GM12878 (cell line): ENCODE measurements around the gene USP36. TPM values are rescaled to one million over a fixed set of nuclear protein-coding genes. Genes with fewer than 3 reads are reported as not detected.

Experiments
- ATAC-seq: fragments of 200-7000 bp; cut with Tn5 transposase; 3 replicates; pipeline ENCODE4 v1.9.1; 2020; ENCODE audit warnings: mild to moderate bottlenecking, moderate library complexity
- BruUV-seq: library from RNA; stranded (reverse); fragments of 400-500 nt; replicated peaks from 2 replicates; lab custom pipeline; 2021; lab: Mats Ljungman, UMichigan
- CTCF ChIA-PET: fragments of 300-600 bp; sonication (Branson Sonifier 250); formaldehyde crosslinking; extraction: SDS; loops from one replicate; lab custom pipeline; 2021; ENCODE audit warnings: inconsistent platforms; lab: Yijun Ruan, JAX
- POLR2A ChIA-PET: fragments of 350-600 bp; formaldehyde crosslinking; extraction: SDS; loops from one replicate; lab custom pipeline; 2021; ENCODE audit warnings: inconsistent platforms; lab: Charles Lee
- RAD21 ChIA-PET: fragments of 300-600 bp; sonication (Branson Sonifier 250); formaldehyde crosslinking; loops from one replicate; lab custom pipeline; 2023; ENCODE audit warnings: antibody characterized with exemption; ENCODE audit not compliant: unreplicated experiment; lab: Charles Lee
- SMC1A ChIA-PET: fragments of 300-600 bp; sonication (Branson Sonifier 250); formaldehyde crosslinking; loops from one replicate; lab custom pipeline; 2023; ENCODE audit not compliant: unreplicated experiment, uncharacterized antibody; lab: Charles Lee
- DNase-seq: peaks from one replicate; pipeline ENCODE4 v3.0.0-alpha.2; 2011; ENCODE audit warnings: low read depth, low spot score
- FAIRE-seq: peaks from 3 replicates; lab custom pipeline; 2011; peaks lifted over from hg19 to GRCh38; lab: Jason Lieb, UNC
- H2AFZ ChIP-seq: 2 replicates; pipeline ENCODE4 v1.6.0; 2011; ENCODE audit warnings: low read depth, low read length, control low read depth; ENCODE audit not compliant: control insufficient read depth
- H3K27ac ChIP-seq: 2 replicates; pipeline ENCODE4 v1.5.1; 2011; ENCODE audit warnings: control low read depth; ENCODE audit not compliant: control insufficient read depth, insufficient read depth
- H3K27me3 ChIP-seq, 2 experiments: replicated peaks in 1 of 2; 2 replicates each; pipeline versions ENCODE4 v1.6.0 to v1.6.1; 2011; ENCODE audit warnings: low read length in 1 of 2; ENCODE audit not compliant: control insufficient read depth in 2 of 2, insufficient read depth in 2 of 2
- H3K36me3 ChIP-seq, 2 experiments: 2 replicates each; pipeline ENCODE4 v1.5.1; 2011; ENCODE audit warnings: low read length in 1 of 2; ENCODE audit not compliant: control insufficient read depth in 2 of 2, insufficient read depth in 2 of 2
- H3K4me1 ChIP-seq: 2 replicates; pipeline ENCODE4 v1.6.1; 2011; ENCODE audit warnings: mild to moderate bottlenecking, low read length, moderate library complexity, mixed read lengths; ENCODE audit not compliant: control insufficient read depth, insufficient read depth
- H3K4me2 ChIP-seq: 2 replicates; pipeline ENCODE4 v1.6.0; 2011; ENCODE audit warnings: control low read depth; ENCODE audit not compliant: control insufficient read depth, insufficient read depth
- H3K4me3 ChIP-seq: fragments of 200-600 bp; sonication (generic); 2 replicates; pipeline ENCODE4 v1.5.1; 2016
- H3K79me2 ChIP-seq: 2 replicates; pipeline ENCODE4 v1.6.0; 2011; ENCODE audit warnings: low read length; ENCODE audit not compliant: control insufficient read depth, insufficient read depth
- H3K9ac ChIP-seq: 2 replicates; pipeline ENCODE4 v1.8.0; 2011; ENCODE audit warnings: low read length, control low read depth, mixed read lengths; ENCODE audit not compliant: control insufficient read depth, insufficient read depth
- H3K9me3 ChIP-seq: replicated peaks from 3 replicates; pipeline ENCODE4 v1.5.1; 2011; ENCODE audit warnings: mild to moderate bottlenecking, low read length; ENCODE audit not compliant: control insufficient read depth, insufficient read depth
- H4K20me1 ChIP-seq: 2 replicates; pipeline ENCODE4 v1.6.0; 2011; ENCODE audit not compliant: control insufficient read depth, insufficient read depth
- CBX5 ChIP-seq: sonication (generic); IDR thresholded peaks from 2 replicates; pipeline ENCODE4 v1.6.1; 2016; ENCODE audit warnings: low read depth, moderate library complexity, mild to moderate bottlenecking, inconsistent platforms
- DPF2 ChIP-seq: fragments of 450-650 bp; IDR thresholded peaks from 2 replicates; pipeline ENCODE4 v1.6.1; 2017; ENCODE audit warnings: mild to moderate bottlenecking
- FOXK2 ChIP-seq: fragments of 450-650 bp; IDR thresholded peaks from 2 replicates; pipeline ENCODE4 v1.6.1; 2017; ENCODE audit warnings: mild to moderate bottlenecking, moderate library complexity
- MTA2 ChIP-seq: fragments of 450-650 bp; IDR thresholded peaks from 2 replicates; pipeline ENCODE4 v1.6.1; 2016; ENCODE audit warnings: low read depth, mild to moderate bottlenecking, moderate library complexity
- NRF1 ChIP-seq: conservative IDR thresholded peaks from 2 replicates; pipeline ENCODE4 v1.6.1; 2011; ENCODE audit warnings: mild to moderate bottlenecking, low read depth, low read length, improper control_type of control experiment
- POLR2AphosphoS2 ChIP-seq: IDR thresholded peaks from 2 replicates; pipeline ENCODE4 v1.6.1; 2011; ENCODE audit warnings: low read depth, mild to moderate bottlenecking, low read length, improper control_type of control experiment, moderate library complexity
- RB1 ChIP-seq: fragments of 450-650 bp; formaldehyde crosslinking; IDR thresholded peaks from 2 replicates; pipeline ENCODE4 v1.6.1; 2017; ENCODE audit warnings: mild to moderate bottlenecking, borderline replicate concordance
- SMC3 ChIP-seq: IDR thresholded peaks from 2 replicates; pipeline ENCODE4 v1.6.1; 2011; ENCODE audit warnings: low read length, improper control_type of control experiment, borderline replicate concordance
- SUZ12 ChIP-seq: fragments of 200-600 bp; sonication (generic); IDR thresholded peaks from one replicate; pipeline ENCODE4 v1.6.1; 2018; ENCODE audit warnings: antibody characterized with exemption, mild to moderate bottlenecking; ENCODE audit not compliant: unreplicated experiment
- TARDBP ChIP-seq: IDR thresholded peaks from 2 replicates; pipeline ENCODE4 v1.6.1; 2016; ENCODE audit warnings: borderline replicate concordance
- WGBS: methylation state at CpG from one replicate; pipeline ENCODE4 v1.1.6; 2016; ENCODE audit warnings: low lambda C conversion rate; ENCODE audit not compliant: insufficient replicate concordance, insufficient coverage; ENCODE audit errors: missing lambda C conversion rate; 5-methylcytosine and 5-hydroxymethylcytosine counted together
- in situ Hi-C: fragments of 300-500 bp; cut with MboI; formaldehyde crosslinking; loops from 9 replicates; pipeline ENCODE4 v1.14.3; 2018; ENCODE audit warnings: mixed read lengths
- intact Hi-C: fragments of 100-400 bp; cut with micrococcal nuclease; formaldehyde crosslinking; loops from one replicate; pipeline ENCODE4 v1.14.2; 2022; ENCODE audit not compliant: unreplicated experiment
- polyA plus RNA-seq, 11 experiments: library from polyadenylated mRNA; depleted of rRNA in 4 of 11; unstranded in 6 of 11; stranded (reverse) in 5 of 11; fragments of >200 nt; fragmentation: Nextera tagmentation in 4 of 11; fragmentation: Illumina TruSeq in 1 of 11; extraction: Ambion mirVana in 4 of 11; extraction: Trizol in 1 of 11; gene quantifications; 1 replicate in 1 of 11; 2 replicates in 10 of 11; pipeline versions ENCODE4 v1.2.1 to v1.2.3, GENCODE V29; 2011 to 2016; ENCODE audit warnings: inconsistent platforms in 2 of 11, missing spikeins in 2 of 11, low read depth in 1 of 11
- total RNA-seq, 4 experiments: library from RNA; depleted of rRNA in 3 of 4; stranded (reverse); fragments of >200 nt in 3 of 4; fragmentation: Illumina TruSeq in 1 of 4; extraction: Trizol in 1 of 4; gene quantifications; 2 replicates each; pipeline versions ENCODE4 v1.2.1 to v1.2.3, GENCODE V29; 2013 to 2021

The USP36 gene
- total and polyA plus RNA-seq, 10 of the 15 experiments (the other 5 are each of a cell fraction or from before 2014, with no cell fraction given) = 7.2 to 65.7 (median 33.6) TPM

DNA sequence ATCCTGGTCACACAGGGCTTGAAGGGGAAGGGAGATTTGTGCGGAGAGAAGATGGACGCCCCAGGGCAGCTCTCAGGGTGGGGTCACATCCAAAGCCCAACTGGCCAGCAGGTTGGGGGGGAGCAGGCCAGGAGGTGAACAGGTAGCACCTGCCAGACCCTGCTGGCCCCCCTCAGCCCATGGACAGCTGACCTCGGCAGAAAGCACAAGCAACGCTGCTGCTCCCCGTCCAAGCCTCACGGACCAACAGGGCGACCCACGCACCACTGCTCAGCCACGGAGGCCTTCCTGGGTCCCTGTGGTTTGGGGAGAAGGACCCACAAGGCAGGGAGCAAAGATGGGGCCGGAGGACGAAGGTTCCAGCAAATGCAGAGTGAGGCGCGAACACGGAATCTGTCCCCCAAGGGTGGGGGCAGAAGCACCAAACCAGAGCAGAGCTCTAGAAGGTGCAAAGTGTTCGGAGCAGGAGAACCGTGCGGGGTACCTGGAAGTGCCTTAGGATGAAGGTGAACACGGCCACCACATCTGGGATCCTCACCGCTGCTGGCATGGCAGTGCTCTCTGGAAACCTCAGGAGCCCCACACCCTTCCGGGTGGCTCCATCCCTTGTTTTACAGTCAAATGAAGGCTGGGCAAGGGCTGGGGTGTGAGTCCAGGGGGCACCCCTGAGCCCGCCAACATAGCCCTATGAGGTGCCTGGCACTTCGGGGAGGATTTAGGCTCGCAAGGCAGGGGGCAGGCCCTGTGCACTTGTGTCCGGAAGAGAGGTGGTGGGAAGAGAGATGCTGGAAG, 44.5 kb upstream of the USP36 start:
- intact Hi-C loops (no loop called here), in situ Hi-C loops (no loop called here)
- H3K27ac ChIP-seq = no peak overlapping the region
- no peak overlapping the region for H3K4me2 ChIP-seq
- ChIA-PET POLR2A (no interaction called here), SMC1A (no interaction called here), RAD21 (no interaction called here), CTCF (no interaction called here)
- no peak overlapping the region for H3K4me3 ChIP-seq
- FAIRE-seq (no peak), ATAC-seq (no peak), DNase-seq (no peak)
- H4K20me1 ChIP-seq = no peaks in the 10 kb centered on the region
- peaks cover 27% of the 10 kb centered on the region for H3K4me1 ChIP-seq
- TF ChIP-seq DPF2 (no peak), TARDBP (no peak), FOXK2 (no peak), CBX5 (no peak), MTA2 (no peak), SUZ12 (no peak)
- no TSS peak for BruUV-seq
- H2AFZ ChIP-seq = no peak overlapping the region
- no peaks in the 10 kb centered on the region for H3K36me3 ChIP-seq
- no peaks in the 10 kb centered on the region for H3K9me3 ChIP-seq
- H3K79me2 ChIP-seq = no peaks in the 10 kb centered on the region
- H3K27me3 ChIP-seq = no peaks in the 10 kb centered on the region; a peak in 1 of 4 replicates
- 46% methylated on average over 24 of the region's 24 CpGs for WGBS
- H3K9ac ChIP-seq = no peak overlapping the region

DNA sequence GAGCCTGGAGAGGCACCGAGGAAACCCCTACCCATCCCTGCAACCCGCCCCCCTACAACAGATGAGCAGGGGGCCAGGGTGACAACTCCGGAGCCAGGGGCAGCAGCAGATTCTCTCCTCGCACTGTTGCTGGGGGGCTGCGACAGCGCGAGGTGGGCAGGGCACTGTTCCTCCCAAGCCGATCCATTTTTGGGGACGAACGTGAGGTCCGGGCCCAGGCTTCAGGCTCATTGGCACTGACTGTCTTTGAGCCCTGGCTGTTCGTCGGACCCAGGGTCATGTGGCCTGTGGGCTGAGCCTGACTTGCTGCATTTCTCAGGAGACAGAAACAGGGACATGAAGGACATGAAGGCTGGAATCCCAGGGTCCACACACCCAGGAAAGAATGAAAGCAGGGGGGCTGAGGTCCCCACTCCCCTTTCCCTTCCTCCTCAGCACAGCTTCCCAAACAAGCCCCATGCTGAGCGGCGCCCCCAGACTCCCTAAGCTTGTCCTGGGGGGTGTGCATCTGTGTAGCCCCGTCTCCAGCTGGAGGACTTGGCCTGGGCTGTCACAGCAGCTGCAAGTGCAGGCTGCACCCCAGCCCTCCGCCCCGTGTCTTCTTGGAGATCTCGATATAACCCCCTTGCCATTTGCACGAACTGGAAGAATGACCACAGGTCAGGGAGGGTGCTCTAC, 43.7 kb upstream of the USP36 start:
- CTCF ChIA-PET = no interaction called here
- TF ChIP-seq NRF1 = no peak
- TF ChIP-seq TARDBP = no peak
- no peak for TF ChIP-seq RB1
- no peak for TF ChIP-seq POLR2AphosphoS2
- TF ChIP-seq SMC3 = no peak
- no peak; the same call in 1 of the 2 replicates for TF ChIP-seq FOXK2
- no peaks in the 10 kb centered on the region for H3K36me3 ChIP-seq
- H2AFZ ChIP-seq = no peak overlapping the region
- 60% methylated on average over 20 of the region's 20 CpGs for WGBS
- no peak for ATAC-seq
- in situ Hi-C loops (no loop called here), intact Hi-C loops (no loop called here)
- H3K79me2 ChIP-seq = no peaks in the 10 kb centered on the region
- H3K4me2 ChIP-seq = no peak overlapping the region
- no peak overlapping the region for H3K27ac ChIP-seq
- no peak for DNase-seq
- SMC1A ChIA-PET = no interaction called here
- no peaks in the 10 kb centered on the region for H3K9me3 ChIP-seq
- no peak for FAIRE-seq
- no peak overlapping the region for H3K4me3 ChIP-seq
- H3K4me1 ChIP-seq = peaks cover 19% of the 10 kb centered on the region
- no peak overlapping the region for H3K9ac ChIP-seq
- POLR2A ChIA-PET = no interaction called here
- H3K27me3 ChIP-seq = no peaks in the 10 kb centered on the region; a peak in 2 of 4 replicates
- no TSS peak for BruUV-seq
- no peaks in the 10 kb centered on the region for H4K20me1 ChIP-seq
- RAD21 ChIA-PET = no interaction called here
